Measurements from ENCODE around the gene GHR.

Gene GHR

GRCh38 chr5:42600441-42600840, 177.2 kb downstream of the GHR start:
- no peaks in the 10 kb centered on the region for H3K9me3 ChIP-seq (ENCODE audit: low read length)
- H3K9me2 ChIP-seq (ENCODE audit: low read depth, low read length): no peaks in the 10 kb centered on the region
- H3K79me2 ChIP-seq (ENCODE audit: insufficient read depth, low read length): no peaks in the 10 kb centered on the region
- H3K4me2 ChIP-seq (ENCODE audit: low read length): no peak overlapping the region
- no peak overlapping the region for H3K27ac ChIP-seq (ENCODE audit: low read depth, low read length, poor library complexity, severe bottlenecking)
- no peaks in the 10 kb centered on the region for H3F3A ChIP-seq (ENCODE audit: insufficient read depth, low read length)
- no peaks in the 10 kb centered on the region for H3K36me3 ChIP-seq (ENCODE audit: insufficient read depth, low read length)
- H4K20me1 ChIP-seq (ENCODE audit: insufficient read depth, low read length): no peaks in the 10 kb centered on the region
- H2AFZ ChIP-seq (ENCODE audit: low read length): no peak overlapping the region
- no peak overlapping the region for H3K4me3 ChIP-seq (ENCODE audit: low read depth, low read length, poor library complexity, severe bottlenecking)
- no peak for TF ChIP-seq CTCF (IDR thresholded peaks at IDR 0.05; ENCODE audit: low read length)
- TF ChIP-seq EZH2 (IDR thresholded peaks at IDR 0.05; ENCODE audit: borderline replicate concordance, low read length): no peak
- no peak overlapping the region for H3K9ac ChIP-seq (ENCODE audit: low read length)
- H3K4me1 ChIP-seq (ENCODE audit: insufficient read depth, low read length, severe bottlenecking): no peaks in the 10 kb centered on the region
- no peaks in the 10 kb centered on the region for H3K27me3 ChIP-seq (ENCODE audit: insufficient read depth, low read length)

GRCh38 chr5:42604171-42604711, 181.0 kb downstream of the GHR start:
- Histone ChIP-seq H3K27me3 (ENCODE audit: insufficient read depth, low read length) (no peaks in the 10 kb centered on the region), H2AFZ (ENCODE audit: low read length) (no peak overlapping the region), H3F3A (ENCODE audit: insufficient read depth, low read length) (no peaks in the 10 kb centered on the region), H3K9ac (ENCODE audit: low read length) (no peak overlapping the region), H3K36me3 (ENCODE audit: insufficient read depth, low read length) (no peaks in the 10 kb centered on the region), H3K9me3 (ENCODE audit: low read length) (no peaks in the 10 kb centered on the region), H3K4me3 (ENCODE audit: low read depth, low read length, poor library complexity, severe bottlenecking) (no peak overlapping the region), H3K4me2 (ENCODE audit: low read length) (no peak overlapping the region), H4K20me1 (ENCODE audit: insufficient read depth, low read length) (no peaks in the 10 kb centered on the region), H3K9me2 (ENCODE audit: low read depth, low read length) (no peaks in the 10 kb centered on the region), H3K27ac (ENCODE audit: low read depth, low read length, poor library complexity, severe bottlenecking) (no peak overlapping the region), H3K4me1 (ENCODE audit: insufficient read depth, low read length, severe bottlenecking) (no peaks in the 10 kb centered on the region), H3K79me2 (ENCODE audit: insufficient read depth, low read length) (no peaks in the 10 kb centered on the region)
- TF ChIP-seq CTCF (IDR thresholded peaks at IDR 0.05; ENCODE audit: low read length): no peak
- no peak for TF ChIP-seq EZH2 (IDR thresholded peaks at IDR 0.05; ENCODE audit: borderline replicate concordance, low read length)

- Histone ChIP-seq H3K4me3 (ENCODE audit: low read depth, low read length, poor library complexity, severe bottlenecking) (no peak overlapping the region), H3K9me2 (ENCODE audit: low read depth, low read length) (no peaks in the 10 kb centered on the region)
- TF ChIP-seq EZH2 (IDR thresholded peaks at IDR 0.05; ENCODE audit: borderline replicate concordance, low read length): no peak
- no peak for TF ChIP-seq CTCF (IDR thresholded peaks at IDR 0.05; ENCODE audit: low read length)
These were observed 182.3 kb downstream of the GHR start for GRCh38 chr5:42605490-42605889.

More at GRCh38 chr5:42605490-42605889, 182.3 kb downstream of the GHR start:
- no peak overlapping the region for H3K27ac ChIP-seq (ENCODE audit: low read depth, low read length, poor library complexity, severe bottlenecking)
- no peaks in the 10 kb centered on the region for H3K79me2 ChIP-seq (ENCODE audit: insufficient read depth, low read length)
- H2AFZ ChIP-seq (ENCODE audit: low read length): no peak overlapping the region
- no peaks in the 10 kb centered on the region for H3K4me1 ChIP-seq (ENCODE audit: insufficient read depth, low read length, severe bottlenecking)
- no peak overlapping the region for H3K4me2 ChIP-seq (ENCODE audit: low read length)
- no peaks in the 10 kb centered on the region for H3F3A ChIP-seq (ENCODE audit: insufficient read depth, low read length)
- no peaks in the 10 kb centered on the region for H3K27me3 ChIP-seq (ENCODE audit: insufficient read depth, low read length)
- H4K20me1 ChIP-seq (ENCODE audit: insufficient read depth, low read length): no peaks in the 10 kb centered on the region
- no peaks in the 10 kb centered on the region for H3K9me3 ChIP-seq (ENCODE audit: low read length)
- no peaks in the 10 kb centered on the region for H3K36me3 ChIP-seq (ENCODE audit: insufficient read depth, low read length)
- H3K9ac ChIP-seq (ENCODE audit: low read length): no peak overlapping the region
